Measurements from ENCODE around the gene RFNG. TPM values are rescaled to one million over a fixed set of nuclear protein-coding genes. Genes with fewer than 3 reads are reported as not detected.
A peak's percentile ranks its signal among the peaks of the same experiment; 100 is the strongest.

The RFNG gene, protein sequence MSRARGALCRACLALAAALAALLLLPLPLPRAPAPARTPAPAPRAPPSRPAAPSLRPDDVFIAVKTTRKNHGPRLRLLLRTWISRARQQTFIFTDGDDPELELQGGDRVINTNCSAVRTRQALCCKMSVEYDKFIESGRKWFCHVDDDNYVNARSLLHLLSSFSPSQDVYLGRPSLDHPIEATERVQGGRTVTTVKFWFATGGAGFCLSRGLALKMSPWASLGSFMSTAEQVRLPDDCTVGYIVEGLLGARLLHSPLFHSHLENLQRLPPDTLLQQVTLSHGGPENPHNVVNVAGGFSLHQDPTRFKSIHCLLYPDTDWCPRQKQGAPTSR
- 10 to 100 TPM; 17.6 to 18.0 TPM for total RNA-seq

DNA sequence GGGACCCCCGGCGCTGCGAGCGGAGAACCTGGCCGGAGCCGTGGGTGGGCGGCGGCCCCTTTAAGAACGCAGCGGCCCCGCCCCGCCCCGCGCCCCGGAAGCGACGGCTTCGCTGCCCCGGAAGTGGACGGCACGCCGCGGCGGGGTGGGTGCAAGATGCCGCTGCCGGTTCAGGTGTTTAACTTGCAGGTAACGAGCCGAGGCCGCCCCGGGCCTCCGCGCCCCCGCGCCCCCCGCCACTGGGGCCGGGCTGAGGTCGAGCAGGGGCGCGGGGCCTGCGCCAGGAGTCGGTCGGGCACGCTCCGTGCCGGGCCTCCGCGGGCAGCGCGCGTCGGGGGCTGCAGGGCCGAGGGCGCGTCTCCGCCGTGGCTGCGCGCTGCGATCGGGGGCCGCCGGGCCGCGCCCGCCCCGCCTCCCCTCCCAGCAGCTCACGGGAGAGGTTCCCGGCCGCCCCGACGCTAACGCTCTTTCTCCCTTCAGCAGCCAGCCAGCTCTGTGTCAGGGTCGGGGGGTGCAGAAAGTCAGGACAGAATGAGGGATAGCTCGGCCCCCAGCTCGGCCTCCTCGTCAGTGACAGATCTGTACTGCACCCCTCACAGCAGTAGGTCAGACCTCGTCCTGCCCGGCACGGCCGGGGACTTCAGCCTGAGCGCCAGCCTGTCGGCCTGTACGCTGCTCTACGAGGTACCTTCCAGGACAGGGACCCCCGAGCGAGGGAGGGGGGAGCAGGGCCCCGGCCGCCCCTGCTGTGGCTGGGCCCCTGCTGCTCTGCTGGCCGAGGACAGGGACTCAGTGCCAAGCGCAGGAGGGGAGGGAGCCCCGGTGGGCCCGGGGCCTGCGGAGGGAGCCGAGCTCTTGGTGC lies at the start of gene RFNG, which contains the start of gene GPS1:
Gene RFNG, minus strand, starts transcription at position 36 of the 862 bp plus-strand sequence. CDS start 45 bp downstream, outside the sequence.
Gene GPS1, plus strand, starts transcription at position 123 of the 862 bp plus-strand sequence. Its CDS starts 34 bp downstream, at position 157.
- CTCF ChIA-PET = no interaction called here
- Mint-ChIP-seq H3K36me3 (ENCODE audit: low read depth) (no peaks in the 10 kb centered on the region), H3K4me3 (peak within 1 kb of the TSS; percentile 84), H3K27ac (peak within 1 kb of the TSS; percentile 56), H3K9me3 (no peaks in the 10 kb centered on the region), H3K4me1 (ENCODE audit: low read depth) (peaks cover 22% of the 10 kb centered on the region), H3K27me3 (ENCODE audit: low read depth) (no peaks in the 10 kb centered on the region)
- intact Hi-C loops (cut with micrococcal nuclease) = no loop called here
- peak; percentile 80 for DNase-seq

DNA sequence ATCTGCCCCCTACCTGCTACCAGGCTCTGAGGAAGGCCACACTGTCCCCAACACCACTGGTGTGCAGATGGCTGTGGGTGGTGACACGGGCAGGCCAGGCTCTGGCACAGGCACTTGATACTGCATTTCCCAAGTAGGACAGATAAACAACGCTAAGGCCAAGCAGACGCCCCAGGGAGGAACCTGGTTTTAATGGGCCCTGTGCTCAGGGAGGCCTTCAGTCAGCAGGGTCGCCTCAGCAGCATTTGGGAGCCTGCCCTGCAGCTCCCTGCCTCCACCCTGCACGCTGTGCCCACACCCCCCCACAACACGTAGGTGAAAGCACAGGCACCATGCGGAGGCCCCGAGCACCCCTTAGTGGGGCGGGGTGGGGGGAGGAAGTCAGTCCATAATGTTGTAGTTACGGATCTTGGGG lies 49.7 kb upstream of the RFNG start:
- CTCF ChIA-PET = no interaction called here
- Mint-ChIP-seq H3K27ac (peak overlapping the region; percentile 50), H3K36me3 (ENCODE audit: low read depth) (peaks cover 3% of the 10 kb centered on the region)

GRCh38 chr17:82100502-82101298 lies 49.1 kb upstream of the RFNG start:
- CTCF ChIA-PET = interaction anchor here (1.2 to 1.3 kb wide), 2 partner anchors 8 to 70 kb away, joined by 3 to 4 read pairs; no protein-coding TSS in a partner anchor
- Mint-ChIP-seq H3K4me3 (peak overlapping the region; percentile 80), H3K4me1 (ENCODE audit: low read depth) (peaks cover 19% of the 10 kb centered on the region), H3K9me3 (no peaks in the 10 kb centered on the region), H3K27me3 (ENCODE audit: low read depth) (no peaks in the 10 kb centered on the region), H3K36me3 (ENCODE audit: low read depth) (peaks cover 6% of the 10 kb centered on the region), H3K27ac (peak overlapping the region; percentile 50)
- no peak for DNase-seq
- intact Hi-C loops (cut with micrococcal nuclease) = no loop called here

More for the DNA sequence above, 49.7 kb upstream of the RFNG start:
- H3K4me3 Mint-ChIP-seq = no peak overlapping the region
- no peak for DNase-seq
- peaks cover 21% of the 10 kb centered on the region for H3K4me1 Mint-ChIP-seq (ENCODE audit: low read depth)
- no peaks in the 10 kb centered on the region for H3K9me3 Mint-ChIP-seq
- intact Hi-C loops (cut with micrococcal nuclease) = no loop called here
- no peaks in the 10 kb centered on the region for H3K27me3 Mint-ChIP-seq (ENCODE audit: low read depth)

GRCh38 chr17:82098939-82099763 lies 47.5 kb upstream of the RFNG start:
- CTCF ChIA-PET = interaction anchor here (0.9 to 1.1 kb wide), 2 partner anchors 11 to 21 kb away, joined by 3 to 4 read pairs; no protein-coding TSS in a partner anchor
- H3K27me3 Mint-ChIP-seq (ENCODE audit: low read depth) = no peaks in the 10 kb centered on the region
- peak overlapping the region; percentile 86 for H3K27ac Mint-ChIP-seq
- peaks cover 14% of the 10 kb centered on the region for H3K4me1 Mint-ChIP-seq (ENCODE audit: low read depth)
- no peak for DNase-seq
- intact Hi-C loops (cut with micrococcal nuclease) = loop anchor here (1.0 to 2.0 kb wide), 12 partner anchors 7 to 239 kb away; partner anchors contain the start of genes DCXR, DUS1L, LRRC45 and P4HB
- peak overlapping the region; percentile 80 for H3K4me3 Mint-ChIP-seq
- peaks cover 7% of the 10 kb centered on the region for H3K36me3 Mint-ChIP-seq (ENCODE audit: low read depth)
- no peaks in the 10 kb centered on the region for H3K9me3 Mint-ChIP-seq

DNA sequence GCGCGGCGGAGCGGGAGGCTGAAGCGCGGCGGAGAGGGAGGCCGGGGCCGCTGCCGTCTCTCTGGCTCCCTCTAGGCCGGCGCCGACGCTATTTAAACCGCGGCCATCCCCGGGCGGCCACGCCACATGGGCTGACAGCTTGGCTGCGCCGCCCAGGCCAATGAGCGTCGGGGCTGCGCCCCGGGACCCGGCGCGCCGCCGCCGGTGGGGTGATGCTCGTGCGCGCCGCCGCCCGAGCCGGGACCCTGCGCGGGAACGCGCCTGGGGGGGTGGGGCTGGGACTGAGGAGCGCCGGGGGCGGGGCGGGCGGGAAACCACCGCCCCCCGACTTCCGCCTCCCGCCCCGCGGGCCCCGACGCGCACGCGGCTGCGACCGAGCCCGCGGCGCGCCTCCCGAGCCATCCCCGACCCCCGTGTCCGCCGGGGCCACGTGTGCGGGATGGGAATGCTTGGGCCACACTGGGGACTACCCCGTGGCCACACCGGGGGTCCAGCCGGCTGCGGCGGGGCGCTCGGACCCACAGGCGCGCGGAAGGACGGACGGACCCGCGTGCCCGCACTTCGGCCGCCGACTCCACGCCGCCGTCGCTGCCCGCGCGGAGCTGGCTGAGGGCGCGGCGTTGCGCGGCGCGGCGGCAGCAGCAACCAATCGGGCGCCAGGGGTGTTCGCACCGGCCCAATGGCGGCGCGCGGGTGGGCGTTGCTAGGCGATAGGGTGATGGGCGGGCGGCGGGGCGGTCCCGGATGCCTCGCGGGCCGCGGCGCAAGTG lies 46.7 kb upstream of the RFNG start, which contains the start of gene FASN:
Gene FASN, minus strand, starts transcription at position 68 of the 770 bp plus-strand sequence. CDS start 1,791 bp downstream, outside the sequence.
- peak within 1 kb of the TSS; percentile 63 for H3K27ac Mint-ChIP-seq
- peaks cover 14% of the 10 kb centered on the region for H3K4me1 Mint-ChIP-seq (ENCODE audit: low read depth)
- H3K9me3 Mint-ChIP-seq = no peaks in the 10 kb centered on the region
- DNase-seq = peak; percentile 94
- intact Hi-C loops (cut with micrococcal nuclease) = loop anchor here (1.0 to 2.0 kb wide), 12 partner anchors 8 to 238 kb away; partner anchors contain the start of genes DCXR, DUS1L, LRRC45 and P4HB
- H3K27me3 Mint-ChIP-seq (ENCODE audit: low read depth) = no peaks in the 10 kb centered on the region
- H3K4me3 Mint-ChIP-seq = peak within 1 kb of the TSS; percentile 75
- CTCF ChIA-PET = interaction anchor here (0.6 to 1.1 kb wide), 4 partner anchors 12 to 68 kb away, joined by 3 to 4 read pairs (median 4); no protein-coding TSS in a partner anchor
- H3K36me3 Mint-ChIP-seq (ENCODE audit: low read depth) = peaks cover 10% of the 10 kb centered on the region

DNA sequence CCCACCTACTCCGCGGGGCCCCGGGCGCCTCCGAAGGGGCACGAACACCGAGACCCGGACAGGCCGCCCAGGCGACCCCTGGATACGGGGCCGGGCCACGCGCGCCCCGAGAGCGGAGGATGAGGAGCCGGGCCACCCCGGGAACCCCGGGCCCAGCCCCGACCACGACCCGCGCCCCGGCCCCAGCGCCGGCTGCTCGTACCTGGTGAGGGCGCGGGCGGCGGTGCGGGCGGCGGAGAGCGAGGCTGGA lies 46.2 kb upstream of the RFNG start:
- intact Hi-C loops (cut with micrococcal nuclease) = loop anchor here (1.0 to 2.0 kb wide), 12 partner anchors 8 to 238 kb away; partner anchors contain the start of genes DCXR, DUS1L, LRRC45 and P4HB
- DNase-seq = no peak
- H3K4me3 Mint-ChIP-seq = peak overlapping the region; percentile 75
- no peaks in the 10 kb centered on the region for H3K9me3 Mint-ChIP-seq
- peaks cover 14% of the 10 kb centered on the region for H3K4me1 Mint-ChIP-seq (ENCODE audit: low read depth)
- H3K27ac Mint-ChIP-seq = peak overlapping the region; percentile 63
- no peaks in the 10 kb centered on the region for H3K27me3 Mint-ChIP-seq (ENCODE audit: low read depth)
- CTCF ChIA-PET = no interaction called here
- H3K36me3 Mint-ChIP-seq (ENCODE audit: low read depth) = peaks cover 13% of the 10 kb centered on the region

- Mint-ChIP-seq H3K27ac (peak overlapping the region; percentile 61), H3K9me3 (no peaks in the 10 kb centered on the region), H3K4me1 (ENCODE audit: low read depth) (peaks cover 14% of the 10 kb centered on the region), H3K4me3 (peak overlapping the region; percentile 75), H3K36me3 (ENCODE audit: low read depth) (peaks cover 13% of the 10 kb centered on the region), H3K27me3 (ENCODE audit: low read depth) (no peaks in the 10 kb centered on the region)
- intact Hi-C loops (cut with micrococcal nuclease) = no loop called here
- DNase-seq = peak; percentile 35
- CTCF ChIA-PET = no interaction called here
Measured at GRCh38 chr17:82097184-82097918, 45.7 kb upstream of the RFNG start.

GRCh38 chr17:82096709-82097183 lies 45.1 kb upstream of the RFNG start:
- CTCF ChIA-PET = no interaction called here
- Mint-ChIP-seq H3K27me3 (ENCODE audit: low read depth) (no peaks in the 10 kb centered on the region), H3K27ac (peak overlapping the region; percentile 61), H3K4me1 (ENCODE audit: low read depth) (peaks cover 14% of the 10 kb centered on the region), H3K4me3 (peak overlapping the region; percentile 72), H3K36me3 (ENCODE audit: low read depth) (peaks cover 13% of the 10 kb centered on the region), H3K9me3 (no peaks in the 10 kb centered on the region)
- DNase-seq = no peak
- intact Hi-C loops (cut with micrococcal nuclease) = no loop called here

DNA sequence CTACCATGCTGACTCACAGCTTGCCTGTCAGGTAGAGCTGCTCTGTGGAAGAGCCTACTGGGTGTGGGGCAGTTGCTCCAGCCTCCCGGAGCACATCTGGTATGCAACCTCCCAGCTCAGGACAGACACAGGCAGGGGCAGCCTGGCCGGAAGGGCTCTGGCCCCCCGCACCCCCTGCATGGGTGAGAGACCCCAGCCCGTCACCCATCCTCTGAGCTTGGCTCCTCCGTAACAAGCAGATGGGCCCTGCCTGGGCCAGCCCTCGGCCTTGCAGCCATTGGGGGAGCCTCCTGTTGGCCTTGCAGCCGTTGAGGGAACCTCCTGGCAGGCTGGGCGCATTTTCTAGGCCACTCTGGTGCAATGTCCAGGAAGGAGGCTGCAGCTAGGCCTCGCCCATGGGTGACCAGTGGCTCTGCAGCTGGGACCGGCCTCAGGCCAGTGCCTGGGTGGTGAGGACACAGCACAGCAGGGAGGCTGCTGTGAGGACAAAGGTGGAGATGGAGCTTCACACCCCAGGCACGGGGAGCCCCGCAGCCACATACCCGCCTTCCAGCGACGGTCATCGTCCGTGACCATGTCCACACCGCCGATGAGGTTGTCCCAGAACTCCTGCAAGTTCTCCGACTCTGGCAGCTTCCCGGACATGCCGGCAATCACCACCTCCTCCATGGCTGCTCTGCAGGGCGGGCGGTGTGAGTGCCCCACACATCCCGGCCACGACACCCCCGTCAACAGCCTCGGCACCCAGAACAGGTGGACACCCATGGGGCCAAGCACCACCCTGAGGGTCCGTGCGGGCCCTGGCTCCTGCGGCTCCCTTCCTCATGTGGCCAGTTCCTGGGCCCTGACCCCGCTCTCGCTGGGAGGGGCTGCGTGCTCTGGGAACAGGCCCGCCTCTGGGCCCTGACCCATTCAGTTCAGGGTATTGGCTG lies 44.4 kb upstream of the RFNG start:
- DNase-seq = no peak
- peak overlapping the region; percentile 61 for H3K27ac Mint-ChIP-seq

More for the DNA sequence above, 44.4 kb upstream of the RFNG start:
- CTCF ChIA-PET = no interaction called here
- intact Hi-C loops (cut with micrococcal nuclease) = no loop called here
- Mint-ChIP-seq H3K27me3 (ENCODE audit: low read depth) (no peaks in the 10 kb centered on the region), H3K36me3 (ENCODE audit: low read depth) (peaks cover 14% of the 10 kb centered on the region), H3K9me3 (no peaks in the 10 kb centered on the region), H3K4me3 (peak overlapping the region; percentile 72), H3K4me1 (ENCODE audit: low read depth) (peaks cover 13% of the 10 kb centered on the region)
